Stimulated activated CD4-positive, alpha-beta T cell treated with anti-CD3 and anti-CD28 coated beads, Interleukin-1b, Interleukin-23, amount 100 ng/mL, for 48 hours (primary cell): ENCODE measurements around the gene FIBCD1.

Experiments used
- DNase-seq: peaks from one replicate; pipeline ENCODE4 v3.0.0-alpha.2; 2020

The FIBCD1 gene

DNA sequence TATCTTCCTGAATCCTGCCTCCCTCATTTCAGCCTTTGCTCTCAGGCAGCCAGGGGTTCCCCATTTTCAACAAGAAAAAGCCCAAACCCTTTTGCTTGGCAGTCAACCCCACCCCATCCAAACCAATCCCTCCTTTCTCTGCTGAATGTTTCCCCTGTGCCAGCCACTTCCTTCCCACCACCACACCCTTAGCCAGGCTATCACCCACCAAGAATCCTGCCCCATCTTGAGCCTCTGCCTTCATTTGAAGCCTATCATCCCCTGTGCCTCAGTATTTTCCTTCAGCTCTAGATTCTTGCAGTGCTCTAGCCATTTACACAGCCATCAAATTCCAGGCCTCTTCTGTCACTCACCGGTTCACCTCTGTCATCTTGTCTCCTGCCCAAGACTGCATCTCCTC lies 15.3 kb upstream of the FIBCD1 start:
- no peak for DNase-seq

DNA sequence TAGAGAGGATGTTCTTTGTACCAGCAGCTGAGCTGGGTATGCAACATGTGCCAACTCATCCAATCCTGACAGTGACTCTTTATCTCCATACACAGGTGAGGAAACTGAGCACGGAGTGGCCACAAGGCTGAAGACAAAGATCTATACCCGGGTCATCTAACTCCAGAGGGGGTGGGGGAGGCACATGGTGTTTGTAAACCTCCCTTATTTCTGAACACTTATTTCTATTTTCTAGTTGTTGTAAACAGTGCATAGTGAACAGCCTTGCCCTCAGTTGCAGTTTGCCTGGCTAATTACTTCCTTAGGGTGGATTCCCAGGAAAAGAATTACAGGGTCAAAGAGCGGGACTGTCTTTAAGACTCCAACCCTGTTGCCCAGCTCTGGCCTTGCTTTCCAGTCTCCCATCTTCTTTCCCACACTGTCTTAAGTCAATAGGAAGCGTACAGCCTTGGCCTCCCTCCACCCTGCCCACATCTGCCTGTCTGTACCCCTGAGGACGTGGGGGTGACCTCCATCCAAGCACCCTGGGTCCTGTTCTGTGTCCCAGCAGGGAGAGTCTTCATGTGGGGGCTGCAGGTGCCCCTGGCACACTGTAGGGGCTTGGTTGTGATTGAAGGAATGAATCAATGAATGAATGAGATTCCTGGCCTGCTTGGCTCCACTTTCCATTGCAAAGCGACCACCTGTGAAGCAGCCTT lies 13.2 kb upstream of the FIBCD1 start:
- DNase-seq = no peak

DNA sequence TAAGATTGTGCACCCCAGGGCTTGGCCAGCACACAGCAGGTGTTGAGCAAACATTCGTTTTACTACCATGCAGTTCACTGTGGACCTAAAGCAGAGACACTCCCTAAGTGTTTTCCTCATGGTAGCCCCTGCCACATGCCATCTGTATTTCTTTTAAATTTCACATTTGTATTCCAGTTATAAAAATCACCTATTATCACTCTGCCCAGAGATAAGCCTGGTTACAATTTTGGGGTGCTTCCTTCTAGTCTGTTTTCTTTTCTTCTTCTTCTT lies 10.9 kb upstream of the FIBCD1 start:
- no peak for DNase-seq

DNA sequence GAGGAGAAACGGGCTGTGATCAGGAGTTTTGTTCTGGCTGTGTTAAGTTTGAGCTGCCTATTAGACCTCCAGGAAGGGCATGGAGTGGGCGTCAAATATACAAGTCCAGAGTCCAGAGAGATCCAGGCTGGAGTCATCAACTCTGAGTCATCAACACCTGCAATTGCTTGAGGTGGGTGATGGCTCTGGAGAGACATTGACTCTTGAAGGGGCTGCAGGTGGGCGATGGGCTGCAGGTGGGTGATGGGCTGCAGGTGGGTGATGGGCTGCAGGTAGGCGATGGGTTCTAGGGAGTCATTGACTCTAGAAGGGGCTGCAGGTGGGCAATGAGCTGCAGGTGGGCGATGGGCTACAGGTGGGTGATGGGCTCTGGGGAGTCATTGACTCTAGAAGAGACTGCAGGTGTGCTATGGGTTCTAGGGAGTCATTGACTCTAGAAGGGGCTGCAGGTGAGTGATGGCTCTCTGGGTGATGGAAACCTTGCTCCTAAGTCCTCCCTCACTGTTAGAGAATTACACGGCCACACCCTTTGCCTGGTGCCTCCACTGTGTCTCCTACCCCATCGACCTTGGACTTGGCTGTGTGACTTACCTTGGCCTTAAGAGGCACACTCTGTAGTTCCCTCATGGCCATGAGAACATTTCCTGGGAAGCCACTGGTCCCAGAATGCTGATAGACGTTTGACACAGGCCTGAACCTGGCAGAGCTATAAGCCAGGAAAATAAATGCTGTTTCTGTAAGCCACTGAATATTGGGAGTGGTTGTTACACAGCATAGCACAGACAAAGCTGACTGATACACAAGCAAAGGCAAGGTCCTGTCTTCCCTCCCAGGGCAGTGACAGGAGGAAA lies 10.4 kb upstream of the FIBCD1 start:
- DNase-seq = no peak

- no peak for DNase-seq
These were observed 9.2 kb upstream of the FIBCD1 start for GRCh38 chr9:130948266-130948665.

- no peak for DNase-seq
These were observed 8.6 kb upstream of the FIBCD1 start for GRCh38 chr9:130947618-130948140.

DNA sequence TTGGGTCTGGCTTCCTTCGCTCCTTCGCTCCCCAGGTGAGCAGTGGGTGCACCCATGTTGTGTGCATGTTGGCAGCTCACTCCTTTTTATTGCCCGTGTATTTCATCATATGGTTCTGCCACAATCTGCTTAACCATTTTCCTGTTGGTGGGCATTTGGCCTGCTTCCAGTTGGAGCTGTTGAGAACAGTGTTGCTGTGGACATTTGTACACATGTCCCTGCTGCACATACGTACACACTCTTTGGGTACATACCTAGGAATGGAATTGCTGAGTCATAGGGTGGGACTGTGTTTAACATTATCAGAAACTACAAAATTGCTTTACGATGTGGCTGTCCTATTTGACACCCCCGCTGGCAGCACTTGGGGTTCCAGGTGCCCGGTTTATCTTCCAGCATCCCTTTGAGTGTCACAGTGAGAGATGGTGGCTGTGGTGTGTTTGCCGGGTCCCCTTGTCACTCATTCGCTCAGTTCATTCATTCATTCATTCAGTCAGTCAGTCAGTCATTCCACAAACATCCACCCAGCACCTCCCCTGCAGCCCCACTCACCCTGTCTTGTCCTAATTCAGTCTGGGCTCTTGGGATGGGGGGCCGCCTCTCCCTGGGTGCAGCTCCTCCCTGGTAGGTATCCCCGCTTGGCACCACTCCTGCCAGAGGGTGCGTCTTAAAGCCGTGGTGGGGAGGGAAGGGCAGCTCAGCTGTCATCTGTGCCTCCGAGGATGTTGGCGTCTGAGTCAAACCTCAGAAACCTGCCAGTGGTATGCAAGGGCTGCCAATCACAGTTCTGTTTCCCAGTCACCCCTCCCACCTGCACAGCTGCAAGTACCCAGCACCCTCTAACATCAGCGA lies 7.9 kb upstream of the FIBCD1 start:
- no peak for DNase-seq

- DNase-seq = no peak
These were observed 6.1 kb upstream of the FIBCD1 start for GRCh38 chr9:130945173-130945572.

DNA sequence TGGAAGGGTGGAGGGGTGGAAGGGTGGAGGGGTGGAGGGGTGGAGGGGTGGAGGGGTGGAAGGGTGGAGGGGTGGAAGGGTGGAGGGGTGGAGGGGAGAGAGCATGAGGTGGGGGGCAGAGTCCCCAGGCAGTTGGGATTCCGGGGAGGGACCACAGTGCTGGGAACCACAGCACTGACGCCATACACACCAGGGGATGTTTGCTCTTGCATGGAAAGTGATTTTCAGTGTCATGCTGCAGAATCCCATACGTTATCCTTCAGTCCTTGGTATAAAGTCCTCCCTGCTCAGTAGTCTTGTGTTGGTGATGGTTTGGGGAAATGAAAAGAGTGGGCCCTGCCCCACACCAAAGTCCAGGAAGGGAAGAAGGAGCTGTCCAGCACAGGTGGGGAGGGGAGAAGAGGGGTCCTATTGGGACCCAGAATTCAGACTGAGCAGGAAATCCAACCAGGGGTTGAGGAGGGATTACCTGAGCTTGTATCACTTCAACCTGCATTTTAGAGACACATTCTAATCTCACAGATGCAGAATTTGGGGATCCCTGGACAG lies 5.5 kb upstream of the FIBCD1 start:
- no peak for DNase-seq

DNA sequence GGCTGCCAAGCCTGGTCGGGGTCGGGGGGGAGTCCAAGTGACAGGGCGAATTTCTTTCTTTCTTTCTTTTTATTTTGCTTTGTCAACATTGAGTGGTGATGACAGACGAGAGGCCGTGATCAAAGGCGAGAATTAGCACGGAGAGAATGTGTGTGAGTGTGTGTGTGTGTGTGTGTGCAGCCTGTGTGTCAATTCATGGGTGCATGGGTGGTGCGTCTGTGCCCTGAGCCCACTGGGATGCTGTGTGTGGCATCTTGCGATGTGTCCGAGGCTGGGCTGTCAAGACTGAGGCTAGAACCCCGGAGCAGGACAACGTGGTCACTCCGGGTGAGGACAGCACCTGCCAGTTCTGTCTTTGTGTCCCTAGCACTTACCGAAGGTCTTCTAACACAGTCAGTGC lies 4.7 kb upstream of the FIBCD1 start:
- DNase-seq = no peak

DNA sequence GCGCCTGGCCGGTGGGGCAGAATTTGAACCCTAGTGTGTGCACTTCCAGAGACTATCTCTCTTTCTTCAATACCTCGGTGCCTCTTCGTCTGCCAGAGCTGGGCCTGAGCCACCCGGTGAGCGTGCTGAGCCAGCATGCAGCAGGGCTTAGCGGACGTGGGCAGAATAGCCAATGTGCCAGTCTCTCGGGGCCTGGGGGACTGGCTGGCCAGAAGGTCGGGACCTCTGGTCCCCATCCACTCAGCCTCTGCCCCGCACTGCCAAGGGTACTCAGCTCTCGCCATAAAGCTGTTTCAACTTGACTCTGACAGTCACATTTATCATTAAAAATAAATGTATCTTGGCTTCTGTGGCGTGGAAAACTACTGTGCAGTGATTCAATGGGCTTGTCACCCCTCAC lies 4.2 kb upstream of the FIBCD1 start:
- no peak for DNase-seq

GRCh38 chr9:130942679-130943078 lies 3.6 kb upstream of the FIBCD1 start:
- DNase-seq = no peak

DNA sequence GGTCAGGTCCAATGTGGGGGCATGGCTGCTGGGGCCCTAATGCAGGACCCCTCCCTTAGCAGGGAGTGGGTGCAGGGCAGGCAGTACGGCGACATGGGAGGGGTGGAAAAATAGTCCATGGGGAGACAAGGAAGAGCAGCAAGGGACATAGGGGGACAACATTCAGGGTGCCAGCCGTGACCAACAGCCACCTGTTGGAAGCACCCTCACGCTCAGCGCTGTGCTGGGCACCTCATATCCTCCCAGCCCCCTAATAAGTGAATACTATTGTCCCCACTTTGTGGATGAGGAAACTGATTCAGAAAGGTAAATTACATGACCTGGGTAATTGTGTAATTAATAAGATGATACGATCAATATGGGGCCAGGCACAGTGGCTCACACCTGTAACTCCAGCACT lies 3.0 kb upstream of the FIBCD1 start:
- no peak for DNase-seq

DNA sequence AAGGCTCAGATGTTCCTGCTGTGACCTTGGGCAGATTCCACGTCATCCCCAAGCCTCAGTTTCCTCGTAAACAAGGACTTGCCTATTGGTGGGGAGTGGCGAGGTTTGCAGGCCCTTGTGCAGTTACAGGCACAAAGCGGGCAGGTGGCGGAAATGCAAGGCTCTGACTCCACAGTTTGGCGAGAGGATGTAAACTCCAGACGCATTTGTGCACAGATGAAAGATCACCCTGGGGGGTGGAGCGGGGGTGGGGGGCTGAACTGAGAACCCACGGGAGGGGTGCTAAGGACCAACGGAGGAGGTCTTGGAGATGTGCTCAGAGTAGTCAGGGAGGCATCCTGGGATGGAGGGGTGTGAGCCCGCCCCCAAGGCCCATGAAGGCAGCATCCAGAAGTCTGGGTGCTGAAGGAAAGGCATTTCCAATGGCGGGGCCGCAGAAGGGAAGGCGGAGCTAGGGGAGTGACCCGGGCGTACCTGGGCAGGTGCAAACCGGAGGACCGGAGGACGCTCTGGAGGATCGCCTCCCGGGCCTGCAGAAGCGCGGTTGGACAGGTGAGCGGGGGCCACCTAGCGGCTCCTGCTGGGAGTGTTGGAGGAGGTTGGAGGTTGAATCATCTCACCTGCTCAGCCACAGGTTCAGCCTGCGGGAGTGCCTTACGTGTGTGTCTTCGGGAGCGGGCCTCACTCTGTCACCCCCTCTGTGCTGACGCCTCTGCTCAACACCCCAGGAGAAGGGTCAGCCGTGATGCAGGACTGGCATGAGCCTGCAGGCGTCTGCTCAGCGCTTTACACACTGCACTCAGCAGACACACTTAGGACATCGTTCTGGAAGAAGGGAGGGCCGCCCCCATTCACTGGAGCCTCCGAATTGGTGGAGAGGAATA lies 1.9 kb upstream of the FIBCD1 start:
- DNase-seq = peak; percentile 73

DNA sequence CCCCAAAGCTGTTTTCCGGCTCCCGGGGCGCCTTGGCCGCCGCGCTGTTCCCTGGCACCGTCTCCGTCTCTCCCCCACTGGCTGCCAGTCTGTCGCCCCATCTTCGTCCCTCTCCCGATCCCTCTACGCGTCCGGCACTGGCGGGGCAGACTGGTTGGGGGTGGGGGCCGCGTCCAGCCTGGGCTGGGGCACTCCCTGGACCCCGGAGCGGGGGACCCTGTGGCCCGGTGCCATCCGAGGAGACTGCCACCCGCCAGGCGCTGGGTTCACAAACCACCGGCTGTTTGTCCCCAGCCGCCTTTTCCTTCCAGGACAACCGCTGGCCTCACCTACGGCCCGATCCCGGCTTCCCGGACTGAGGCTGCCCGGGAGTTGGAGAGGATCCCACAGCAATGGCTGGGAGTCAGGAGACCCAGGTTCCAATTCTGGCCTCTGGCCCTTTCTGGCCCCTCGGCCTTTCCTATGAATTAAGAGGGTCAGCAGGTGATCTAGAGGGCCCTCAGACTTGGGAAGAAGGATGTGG lies 1.0 kb upstream of the FIBCD1 start:
- no peak for DNase-seq

DNA sequence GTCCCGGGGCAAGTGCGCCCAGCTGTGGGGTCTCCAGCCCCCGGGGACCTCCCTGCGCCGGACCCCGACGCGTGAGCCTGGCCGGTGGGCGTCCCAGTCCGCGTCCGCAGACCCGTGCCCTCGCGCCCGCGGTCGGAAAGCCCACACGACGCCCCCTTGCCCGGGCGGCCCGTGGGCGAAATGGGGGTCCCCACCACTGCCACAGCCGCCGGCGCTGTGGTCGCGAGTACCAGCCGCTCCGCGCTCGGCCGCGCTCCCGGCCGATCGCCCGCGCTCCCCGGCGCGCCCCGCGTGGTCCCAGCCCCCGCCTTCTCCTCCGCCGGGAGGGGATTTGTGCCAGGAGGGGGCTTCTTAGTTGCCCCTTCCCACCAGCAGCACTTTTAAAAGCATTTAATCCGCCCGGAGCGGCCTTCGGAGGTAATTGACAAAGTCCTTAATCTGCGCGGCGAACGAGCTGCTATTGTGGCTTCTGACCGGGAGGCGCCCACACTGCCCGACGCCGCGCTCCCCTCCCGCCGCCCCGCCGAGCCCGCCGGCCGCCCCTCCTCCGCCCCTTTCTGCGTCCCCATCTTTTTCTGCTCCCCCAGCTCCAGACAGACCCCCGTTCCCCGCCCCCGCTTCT lies 469 bp upstream of the FIBCD1 start:
- no peak for DNase-seq

- DNase-seq = no peak
These were observed 829 bp downstream of the FIBCD1 start for GRCh38 chr9:130938184-130938651.

DNA sequence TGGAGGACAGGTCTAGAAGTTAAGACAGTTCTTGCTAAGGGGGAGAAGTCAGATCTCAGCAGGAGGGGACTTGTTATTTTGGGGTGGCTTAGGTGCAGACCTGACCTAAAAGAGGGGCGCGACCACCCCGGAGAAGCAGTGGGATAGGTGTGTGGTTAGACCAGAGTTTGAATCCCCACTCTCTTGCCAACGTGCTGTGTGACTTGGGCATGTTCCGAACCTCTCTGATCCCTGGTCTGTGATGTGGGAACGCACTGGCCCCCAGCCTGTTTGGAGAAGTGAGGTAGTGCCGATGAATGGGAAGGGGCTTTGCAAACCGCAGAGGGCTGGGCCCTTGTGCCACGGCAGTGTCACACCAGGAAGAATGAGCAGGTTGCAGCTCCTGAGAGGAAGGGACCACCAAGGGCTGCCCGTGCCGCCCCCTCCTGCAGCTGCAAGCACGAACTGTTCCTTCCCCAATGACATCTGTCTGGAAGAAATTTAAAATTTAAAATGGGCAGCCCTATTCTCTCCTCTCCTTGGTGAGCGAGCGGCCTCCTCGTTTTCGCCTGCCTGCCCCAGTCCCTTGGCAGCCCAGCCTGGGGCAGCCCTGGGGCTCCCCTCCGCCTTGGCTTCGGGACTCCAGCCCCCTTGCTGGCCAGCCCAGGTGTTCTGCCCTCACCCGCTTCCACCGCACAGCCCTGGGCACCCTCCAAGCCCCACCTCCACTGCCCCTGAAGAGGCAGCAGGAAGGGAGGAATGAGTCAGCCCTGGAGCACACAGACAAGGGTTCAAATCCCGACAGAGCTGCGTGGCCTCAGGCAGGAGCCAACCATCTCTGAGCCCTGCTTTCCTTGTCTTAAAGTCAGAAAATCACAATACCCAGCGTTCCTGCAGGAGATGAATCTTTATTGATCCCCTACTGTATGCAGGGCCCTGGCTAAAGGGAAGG lies 1.6 kb downstream of the FIBCD1 start:
- DNase-seq = no peak

DNA sequence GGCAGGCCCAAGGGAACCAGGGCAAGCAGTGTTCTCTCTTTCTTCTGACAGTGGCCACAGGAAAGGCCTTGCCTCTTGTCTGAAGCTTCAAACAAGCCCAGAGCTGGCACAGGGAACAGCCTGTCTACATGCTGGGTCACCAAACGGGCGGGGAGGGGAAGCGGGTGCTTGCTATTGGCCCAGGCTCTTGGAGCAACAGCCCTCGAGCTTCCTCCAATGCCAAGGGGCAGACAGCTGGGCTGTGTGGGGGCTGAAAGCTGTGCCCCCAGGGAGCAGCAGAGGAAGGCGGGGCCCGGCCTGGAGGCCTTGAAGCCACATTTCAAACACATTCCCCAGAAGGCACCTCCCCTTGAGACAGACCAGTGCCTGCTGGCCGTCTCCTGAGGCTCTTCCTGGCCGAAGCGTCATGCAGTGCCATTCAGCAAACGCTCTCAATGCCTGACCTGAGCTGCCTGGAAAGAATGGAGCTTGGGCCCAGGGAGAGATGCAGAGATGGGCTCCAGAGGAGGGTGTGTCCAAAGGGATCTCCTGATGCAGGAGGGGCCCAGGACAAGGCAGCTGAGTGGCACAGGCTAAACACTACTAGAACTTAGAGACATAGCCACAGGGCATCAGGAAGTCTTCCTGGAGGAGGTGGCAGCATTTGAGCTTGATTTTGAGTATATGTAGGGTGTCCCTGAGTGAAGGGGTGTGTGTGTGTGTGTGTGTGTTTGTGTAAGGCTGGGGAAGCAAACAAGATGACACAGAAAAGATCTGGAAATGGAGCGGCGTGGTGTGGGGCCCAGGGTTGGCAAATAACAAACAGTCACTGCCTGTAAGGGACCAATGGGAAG lies 2.5 kb downstream of the FIBCD1 start:
- no peak for DNase-seq
